GM10847 (cell line): Measurements from ENCODE around the gene NUCKS1.

Experiments
- POLR2A ChIP-seq: IDR thresholded peaks from 2 replicates; pipeline ENCODE4 v1.6.1; 2011; ENCODE audit not compliant: insufficient read length; ENCODE audit errors: extremely low read depth

NUCKS1 gene

GRCh38 chr1:205675247-205675646, 74.7 kb downstream of the NUCKS1 start:
- no peak for TF ChIP-seq POLR2A

GRCh38 chr1:205672970-205673369, 77.0 kb downstream of the NUCKS1 start:
- TF ChIP-seq POLR2A: no peak

GRCh38 chr1:205672395-205672889, 77.5 kb downstream of the NUCKS1 start:
- no peak for TF ChIP-seq POLR2A

GRCh38 chr1:205670611-205671430, 79.2 kb downstream of the NUCKS1 start:
- TF ChIP-seq POLR2A: no peak

GRCh38 chr1:205670150-205670446, 79.9 kb downstream of the NUCKS1 start:
- TF ChIP-seq POLR2A: no peak

- TF ChIP-seq POLR2A: no peak
Measured at GRCh38 chr1:205669341-205670149, 80.4 kb downstream of the NUCKS1 start.

GRCh38 chr1:205668951-205669340, 81.0 kb downstream of the NUCKS1 start:
- TF ChIP-seq POLR2A: no peak

GRCh38 chr1:205667909-205668643, 81.9 kb downstream of the NUCKS1 start:
- TF ChIP-seq POLR2A: no peak

GRCh38 chr1:205666372-205667166, 83.4 kb downstream of the NUCKS1 start:
- no peak for TF ChIP-seq POLR2A

- TF ChIP-seq POLR2A: no peak
Measured at GRCh38 chr1:205665201-205666045, 84.6 kb downstream of the NUCKS1 start.

- TF ChIP-seq POLR2A: no peak
Measured at GRCh38 chr1:205664399-205665017, 85.5 kb downstream of the NUCKS1 start.

- TF ChIP-seq POLR2A: no peak
Measured at GRCh38 chr1:205663286-205663936, 86.6 kb downstream of the NUCKS1 start.
